Heart left ventricle (tissue), 13 donors: ENCODE measurements around the gene THBD.
A peak's percentile ranks its signal among the peaks of the same experiment; 100 is the strongest.

Source experiments
- CTCF ChIP-seq, 12 donors: fragments of 200-600 bp; sonication (generic) in 4 of 12; IDR thresholded peaks; one replicate each; pipeline versions ENCODE4 v1.5.0 to v1.8.0; 2018 to 2022; ENCODE audit warnings: antibody characterized with exemption in 12 of 12, mild to moderate bottlenecking in 5 of 12
- POLR2A ChIP-seq, 2 donors: fragments of 450-650 bp; IDR thresholded peaks; one replicate each; pipeline ENCODE4 v1.6.1; 2017; ENCODE audit warnings: antibody characterized with exemption in 2 of 2, mild to moderate bottlenecking in 2 of 2, moderate library complexity in 2 of 2
- donor health status: ischemic (EF 13 %, LVEDD 7.1; RV severe dilation, severe dysfunction).
- donor health status: DM: no; HTN: yes; CAD: no.
- donor health status: DM: no; HTN: no; CAD: no.
- donor health status: ischemic (EF 25% LVEDD 6.9; RV normal size, moderate dysfunction).
- donor health status: ischemic (EF 25% LVEDD 5.7; RV mildly dilated, moderate dysfunction).
- donor health status: ischemic (EF 35%, LVEDD 5.7; RV mildly dilated, moderate dysfunction).
- donor health status: nonischemic (EF 11% LVEDD 7.7; RV severe dilation, severe dysfunction).
- donor health status: DM: yes; HTN: yes; CAD: no.
- donor health status: PGD.
- donor health status: ischemic (EF 29% LVEDD 5.4; RV normal size, mild dysfunction).
- donor health status: nonischemic (EF 23%, LVEDD 6.1; RV moderate dilation, normal function).

- TF ChIP-seq CTCF (IDR thresholded peaks at IDR 0.05) (peak; percentile 19 to 72 (median 52)), POLR2A (IDR thresholded peaks at IDR 0.05) (no peak)
These were observed 12.5 kb upstream of the THBD start for GRCh38 chr20:23061734-23062561.
